Left colon (tissue), 2 donors: ENCODE measurements around the gene PTOV1. TPM values are rescaled to one million over a fixed set of nuclear protein-coding genes. Genes with fewer than 3 reads are reported as not detected.

Source experiments
- ATAC-seq: fragments of 200-7000 bp; cut with Tn5 transposase; one replicate; pipeline ENCODE4 v1.9.1; 2020; ENCODE audit warnings: mild to moderate bottlenecking, moderate library complexity
- DNase-seq, 2 donors: peaks; one replicate each; pipeline ENCODE4 v3.0.0-alpha.2; 2020
- intact Hi-C, 2 donors: fragments of 100-400 bp; cut with DNase I in 1 of 2; cut with micrococcal nuclease in 1 of 2; formaldehyde crosslinking; loops; one replicate each; pipeline versions ENCODE4 v1.11.2 to v1.14.0; 2022; cut with DNase I, micrococcal nuclease
- total RNA-seq, 2 donors: library from RNA; stranded (reverse); fragmentation: NEBNext Ultra II Directional; extraction: Animal tissue kit (Norgen Biotek cat#: 25700); gene quantifications; one replicate each; pipeline ENCODE4 v1.2.1, GENCODE V29; 2021
- donor health status: DM: no; HTN: no; CAD: no.
- donor health status: DM: yes; HTN: yes; CAD: no.

The PTOV1 gene
- total RNA-seq, 2 donors from 2014 or later, result 95.3 to 95.5 TPM

- DNase-seq, result no peak
- intact Hi-C loops, result no loop called here
- no peak for ATAC-seq
Measured at GRCh38 chr19:49855277-49855675, 4.3 kb downstream of the PTOV1 start.

- intact Hi-C loops, result no loop called here
- no peak for DNase-seq
Measured at GRCh38 chr19:49855676-49856573, 5.0 kb downstream of the PTOV1 start.

GRCh38 chr19:49856574-49857021, 5.6 kb downstream of the PTOV1 start:
- ATAC-seq (no peak), DNase-seq (no peak)
- intact Hi-C loops, result no loop called here

More at GRCh38 chr19:49855676-49856573, 5.0 kb downstream of the PTOV1 start:
- ATAC-seq, result no peak

GRCh38 chr19:49857061-49857837, 6.3 kb downstream of the PTOV1 start:
- DNase-seq (no peak), ATAC-seq (no peak)
- intact Hi-C loops, result no loop called here

- intact Hi-C loops, result no loop called here
- no peak for ATAC-seq
- no peak for DNase-seq
Measured at GRCh38 chr19:49857838-49858087, 6.8 kb downstream of the PTOV1 start.

- ATAC-seq (no peak), DNase-seq (peak in 1 of 2 donors; percentile 7)
- intact Hi-C loops, result no loop called here
Measured at GRCh38 chr19:49858088-49858985, 7.4 kb downstream of the PTOV1 start.

- peak in 1 of 2 donors; percentile 22 for DNase-seq
- intact Hi-C loops, result no loop called here
- no peak for ATAC-seq
Measured at GRCh38 chr19:49859682-49860335, 8.8 kb downstream of the PTOV1 start.

- ATAC-seq (no peak), DNase-seq (no peak)
- intact Hi-C loops, result no loop called here
Measured at GRCh38 chr19:49860336-49861102, 9.6 kb downstream of the PTOV1 start.

- intact Hi-C loops, result no loop called here
- DNase-seq (peak; percentile 58 to 71), ATAC-seq (peak; percentile 58)
Measured at GRCh38 chr19:49861107-49861506, 10.1 kb downstream of the PTOV1 start.

- intact Hi-C loops, result no loop called here
- peak in 1 of 2 donors; percentile 13 for DNase-seq
- ATAC-seq, result no peak
Measured at GRCh38 chr19:49861541-49862378, 10.8 kb downstream of the PTOV1 start.

GRCh38 chr19:49862391-49863253, 11.7 kb downstream of the PTOV1 start:
- intact Hi-C loops, result no loop called here
- DNase-seq, result peak; percentile 26 to 27
- no peak for ATAC-seq

- peak in 1 of 2 donors; percentile 13 for DNase-seq
- intact Hi-C loops, result no loop called here
- no peak for ATAC-seq
Measured at GRCh38 chr19:49863254-49863934, 12.4 kb downstream of the PTOV1 start.

- intact Hi-C loops, result no loop called here
- DNase-seq (peak; percentile 7 to 23), ATAC-seq (no peak)
Measured at GRCh38 chr19:49863935-49864320, 13.0 kb downstream of the PTOV1 start.

- intact Hi-C loops, result no loop called here
- ATAC-seq, result no peak
Measured at GRCh38 chr19:49864890-49865289, 13.9 kb downstream of the PTOV1 start.

GRCh38 chr19:49866933-49867782, 16.2 kb downstream of the PTOV1 start, which contains the start of gene PNKP:
TSS of gene PNKP (minus strand) at chr19:49867576. CDS start at chr19:49867204, 372 bp downstream.
- DNase-seq, result peak; percentile 93
- ATAC-seq, result peak; percentile 64
- intact Hi-C loops, result no loop called here

More at GRCh38 chr19:49864890-49865289, 13.9 kb downstream of the PTOV1 start:
- no peak for DNase-seq
